Spleen (tissue), 11 donors: ENCODE measurements around the gene PRKAR2A. TPM values are rescaled to one million over a fixed set of nuclear protein-coding genes. Genes with fewer than 3 reads are reported as not detected.
A peak's percentile ranks its signal among the peaks of the same experiment; 100 is the strongest.

ENCODE experiments used
- DNase-seq: peaks from one replicate; pipeline ENCODE4 v3.0.0-alpha.2; 2020
- H3K27ac ChIP-seq, 8 donors: fragments of 200-600 bp; sonication (generic) in 7 of 8; 1 replicate in 4 of 8; 2 replicates in 4 of 8; pipeline versions ENCODE4 v1.5.0 to v1.8.0; 2016 to 2021; ENCODE audit warnings: inconsistent platforms in 4 of 8, mild to moderate bottlenecking in 4 of 8, moderate library complexity in 1 of 8
- H3K27me3 ChIP-seq, 7 donors: fragments of 200-600 bp; sonication (generic) in 6 of 7; replicated peaks in 1 of 7; 1 replicate in 4 of 7; 2 replicates in 3 of 7; pipeline versions ENCODE4 v1.5.0 to v1.8.0; 2016 to 2021; ENCODE audit warnings: inconsistent platforms in 3 of 7, mild to moderate bottlenecking in 1 of 7
- H3K36me3 ChIP-seq, 6 donors: fragments of 200-600 bp; sonication (generic) in 5 of 6; 1 replicate in 4 of 6; 2 replicates in 2 of 6; pipeline versions ENCODE4 v1.5.0 to v1.8.0; 2016 to 2021; ENCODE audit warnings: inconsistent platforms in 2 of 6
- H3K4me1 ChIP-seq, 6 donors: fragments of 200-600 bp; sonication (generic) in 5 of 6; 1 replicate in 3 of 6; 2 replicates in 3 of 6; pipeline versions ENCODE4 v1.5.0 to v1.8.0; 2016 to 2021; ENCODE audit warnings: inconsistent platforms in 3 of 6
- H3K4me3 ChIP-seq, 8 donors: fragments of 200-600 bp; sonication (generic) in 7 of 8; 1 replicate in 4 of 8; 2 replicates in 4 of 8; pipeline versions ENCODE4 v1.5.0 to v1.8.0; 2016 to 2021; ENCODE audit warnings: inconsistent platforms in 4 of 8, mild to moderate bottlenecking in 4 of 8, moderate library complexity in 2 of 8
- H3K9me3 ChIP-seq, 8 donors: fragments of 200-600 bp; sonication (generic) in 7 of 8; 1 replicate in 4 of 8; 2 replicates in 4 of 8; pipeline versions ENCODE4 v1.5.0 to v1.8.0; 2016 to 2021; ENCODE audit warnings: inconsistent platforms in 4 of 8
- CTCF ChIP-seq, 11 experiments: fragments of 200-600 bp in 7 of 11; fragments of 450-650 bp in 4 of 11; sonication (generic) in 4 of 11; IDR thresholded peaks in 8 of 11; conservative IDR thresholded peaks in 3 of 11; 1 replicate in 7 of 11; 2 replicates in 4 of 11; pipeline versions ENCODE4 v1.4.0 to v1.8.0; 2016 to 2021; ENCODE audit warnings: antibody characterized with exemption in 11 of 11, inconsistent platforms in 4 of 11, mild to moderate bottlenecking in 1 of 11
- POLR2A ChIP-seq, 3 donors: fragments of 450-650 bp; IDR thresholded peaks; one replicate each; pipeline ENCODE4 v1.5.1; 2017; ENCODE audit warnings: antibody characterized with exemption in 3 of 3, mild to moderate bottlenecking in 1 of 3
- POLR2AphosphoS5 ChIP-seq, 3 donors: sonication (generic); formaldehyde crosslinking; IDR thresholded peaks; one replicate each; pipeline ENCODE4 v1.5.1; 2017; ENCODE audit warnings: antibody characterized with exemption in 3 of 3
- WGBS, 5 donors: extraction: QIAGEN DNeasy Blood & Tissue Kit in 3 of 5; methylation state at CpG; one replicate each; pipeline versions ENCODE4 v1.1.5 to v1.1.7; 2013 to 2018; 5-methylcytosine and 5-hydroxymethylcytosine counted together
- intact Hi-C: fragments of 100-400 bp; cut with DNase I; formaldehyde crosslinking; loops from one replicate; pipeline ENCODE4 v1.15.0; 2023; ENCODE audit warnings: low total_unique reads
- polyA plus RNA-seq, 3 donors: library from polyadenylated mRNA; stranded (reverse); fragments of 200-250 nt; gene quantifications; one replicate each; pipeline ENCODE4 v1.2.1, GENCODE V29; 2013
- total RNA-seq, 7 donors: library from RNA; depleted of rRNA in 3 of 7; stranded (reverse); fragments of >200 nt in 3 of 7; fragmentation: NEBNext Ultra II Directional in 4 of 7; extraction: Animal tissue kit (Norgen Biotek cat#: 25700) in 4 of 7; gene quantifications; one replicate each; pipeline versions ENCODE4 v1.1.0 to v1.2.1, GENCODE V29; 2016 to 2021
- donor health status: healthy with polysubstance abuse.
- donor health status: DM: no; HTN: no; CAD: no; lungs with moderate emphysema.
- donor health status: DM: no; HTN: no; CAD: no.
- donor health status: Bipolar disorder and iron deficiency.
- donor health status: healthy.
- donor health status: DM: no; HTN: no; CAD: no.
- donor health status: DM: yes; HTN: yes; CAD: no.

PRKAR2A gene
- total and polyA plus RNA-seq, 10 donors = 4.8 to 38.5 (median 18.2) TPM

GRCh38 chr3:48700731-48701405, 146.8 kb downstream of the PRKAR2A start:
- no peak for TF ChIP-seq POLR2AphosphoS5 (IDR thresholded peaks at IDR 0.05)
- no peak for TF ChIP-seq POLR2A (IDR thresholded peaks at IDR 0.05)
- TF ChIP-seq CTCF (IDR thresholded peaks at IDR 0.05 in 8 of 11, conservative IDR thresholded peaks at IDR 0.05 in 3 of 11) = no peak
- DNase-seq = peak; percentile 19
- Histone ChIP-seq H3K27ac (no peak overlapping the region), H3K4me1 (peaks cover 0 to 87% (median 32%) of the 10 kb centered on the region in 6 donors), H3K9me3 (no peaks in the 10 kb centered on the region), H3K4me3 (no peak overlapping the region), H3K36me3 (peaks cover 0 to 79% (median 24%) of the 10 kb centered on the region in 6 donors), H3K27me3 (no peaks in the 10 kb centered on the region)
- intact Hi-C loops = no loop called here
- 90 to 97% (median 95%) methylated on average over 11 of the region's 11 CpGs for WGBS, 5 donors

- Histone ChIP-seq H3K27ac (no peak overlapping the region), H3K4me1 (peaks cover 0 to 87% (median 28%) of the 10 kb centered on the region in 6 donors), H3K27me3 (no peaks in the 10 kb centered on the region), H3K9me3 (no peaks in the 10 kb centered on the region), H3K4me3 (no peak overlapping the region), H3K36me3 (peaks cover 0 to 83% (median 32%) of the 10 kb centered on the region in 6 donors)
- no peak for TF ChIP-seq POLR2A (IDR thresholded peaks at IDR 0.05)
- no peak for TF ChIP-seq POLR2AphosphoS5 (IDR thresholded peaks at IDR 0.05)
- TF ChIP-seq CTCF (IDR thresholded peaks at IDR 0.05 in 8 of 11, conservative IDR thresholded peaks at IDR 0.05 in 3 of 11) = no peak
- WGBS, 5 donors = 94 to 98% (median 97%) methylated on average over 8 of the region's 8 CpGs
- DNase-seq = peak; percentile 41
- intact Hi-C loops = no loop called here
Observed at GRCh38 chr3:48698891-48699290, 148.8 kb downstream of the PRKAR2A start.

GRCh38 chr3:48697952-48698351, 149.7 kb downstream of the PRKAR2A start:
- Histone ChIP-seq H3K4me1 (peaks cover 0 to 86% (median 24%) of the 10 kb centered on the region in 6 donors), H3K9me3 (no peaks in the 10 kb centered on the region), H3K4me3 (no peak overlapping the region), H3K36me3 (peaks cover 0 to 89% (median 41%) of the 10 kb centered on the region in 6 donors), H3K27me3 (no peaks in the 10 kb centered on the region), H3K27ac (no peak overlapping the region)
- TF ChIP-seq POLR2AphosphoS5 (IDR thresholded peaks at IDR 0.05) (no peak), POLR2A (IDR thresholded peaks at IDR 0.05) (no peak), CTCF (IDR thresholded peaks at IDR 0.05 in 8 of 11, conservative IDR thresholded peaks at IDR 0.05 in 3 of 11) (no peak)
- DNase-seq = no peak
- intact Hi-C loops = no loop called here
- WGBS, 5 donors = 87 to 93% (median 89%) methylated on average over 3 of the region's 3 CpGs

GRCh38 chr3:48696601-48697000, 151.1 kb downstream of the PRKAR2A start:
- Histone ChIP-seq H3K36me3 (peaks cover 0 to 90% (median 52%) of the 10 kb centered on the region in 6 donors), H3K27me3 (no peaks in the 10 kb centered on the region), H3K4me3 (no peak overlapping the region), H3K27ac (peak overlapping the region in 1 of 8 donors; percentile 21), H3K4me1 (peaks cover 0 to 72% (median 18%) of the 10 kb centered on the region in 6 donors), H3K9me3 (no peaks in the 10 kb centered on the region)
- no peak for TF ChIP-seq CTCF (IDR thresholded peaks at IDR 0.05 in 8 of 11, conservative IDR thresholded peaks at IDR 0.05 in 3 of 11)
- no peak for TF ChIP-seq POLR2AphosphoS5 (IDR thresholded peaks at IDR 0.05)
- TF ChIP-seq POLR2A (IDR thresholded peaks at IDR 0.05) = no peak
- no peak for DNase-seq
- intact Hi-C loops = no loop called here
